AG10803 (cell line): ENCODE data around the gene SP110.

Source experiments
- DNase-seq: peaks from one replicate; pipeline ENCODE4 v3.0.0; 2010; ENCODE audit warnings: low read depth
- H3K4me3 ChIP-seq: 2 replicates; pipeline ENCODE4 v1.5.1; 2011; ENCODE audit warnings: mild to moderate bottlenecking, low read length, control low read depth
- CTCF ChIP-seq: conservative IDR thresholded peaks from 2 replicates; pipeline ENCODE4 v1.5.1; 2011; ENCODE audit warnings: mild to moderate bottlenecking, low read length, control low read depth, inconsistent platforms

Gene SP110

GRCh38 chr2:230209422-230210051, 10.2 kb downstream of the SP110 start:
- DNase-seq = no peak
- no peak overlapping the region for H3K4me3 ChIP-seq
- no peak for TF ChIP-seq CTCF

GRCh38 chr2:230208576-230208975, 11.2 kb downstream of the SP110 start:
- DNase-seq = no peak
- no peak overlapping the region for H3K4me3 ChIP-seq
- no peak for TF ChIP-seq CTCF

- no peak overlapping the region for H3K4me3 ChIP-seq
- DNase-seq = no peak
- TF ChIP-seq CTCF = no peak
Observed at GRCh38 chr2:230205721-230206120, 14.1 kb downstream of the SP110 start.

GRCh38 chr2:230205034-230205433, 14.8 kb downstream of the SP110 start:
- DNase-seq = no peak
- TF ChIP-seq CTCF = no peak
- no peak overlapping the region for H3K4me3 ChIP-seq

GRCh38 chr2:230203110-230203676, 16.6 kb downstream of the SP110 start:
- DNase-seq = no peak
- TF ChIP-seq CTCF = no peak
- H3K4me3 ChIP-seq = no peak overlapping the region

GRCh38 chr2:230202430-230203109, 17.2 kb downstream of the SP110 start:
- TF ChIP-seq CTCF = no peak
- DNase-seq = no peak
- no peak overlapping the region for H3K4me3 ChIP-seq
